GM10266 (cell line): ENCODE measurements around the gene ARL8A.

Experiments
- DNase-seq: peaks from one replicate; pipeline ENCODE4 v3.0.0; 2012; ENCODE audit errors: extremely low spot score
- CTCF ChIP-seq: IDR thresholded peaks from 2 replicates; pipeline ENCODE4 v1.5.1; 2012; ENCODE audit warnings: mild to moderate bottlenecking, low read depth; ENCODE audit not compliant: control insufficient read depth, insufficient read depth; ENCODE audit errors: missing control alignments

Gene ARL8A

DNA sequence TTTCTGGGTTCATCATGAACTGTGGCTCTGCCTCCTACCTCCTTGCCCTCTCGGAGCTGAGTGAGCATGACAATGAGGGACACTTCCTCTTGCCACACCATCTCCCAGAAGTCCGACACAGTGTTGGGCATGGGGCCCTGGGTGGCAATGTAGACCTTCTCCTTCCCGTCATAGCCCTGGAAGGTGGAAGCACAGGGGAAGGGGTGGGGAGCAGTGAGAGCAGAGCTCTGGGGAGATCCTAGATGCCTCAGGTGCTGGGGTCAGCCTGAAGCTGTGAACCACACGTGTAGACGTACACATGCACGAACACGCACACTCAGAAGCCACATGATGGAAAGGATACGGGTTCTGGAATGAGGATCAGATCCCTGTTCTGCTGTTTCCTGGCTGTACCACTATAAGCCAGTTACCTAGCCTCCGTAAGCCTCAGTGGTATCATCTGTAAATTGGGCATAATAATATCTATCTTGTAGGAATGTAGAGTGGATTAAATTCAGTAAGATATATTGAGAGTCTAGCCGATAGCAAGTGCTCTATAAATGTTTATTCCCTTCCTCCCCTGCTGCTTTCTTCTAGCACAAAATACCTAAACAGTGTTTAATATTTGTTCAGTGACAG is 9.7 kb upstream of the ARL8A start:
- DNase-seq: no peak
- no peak for TF ChIP-seq CTCF

DNA sequence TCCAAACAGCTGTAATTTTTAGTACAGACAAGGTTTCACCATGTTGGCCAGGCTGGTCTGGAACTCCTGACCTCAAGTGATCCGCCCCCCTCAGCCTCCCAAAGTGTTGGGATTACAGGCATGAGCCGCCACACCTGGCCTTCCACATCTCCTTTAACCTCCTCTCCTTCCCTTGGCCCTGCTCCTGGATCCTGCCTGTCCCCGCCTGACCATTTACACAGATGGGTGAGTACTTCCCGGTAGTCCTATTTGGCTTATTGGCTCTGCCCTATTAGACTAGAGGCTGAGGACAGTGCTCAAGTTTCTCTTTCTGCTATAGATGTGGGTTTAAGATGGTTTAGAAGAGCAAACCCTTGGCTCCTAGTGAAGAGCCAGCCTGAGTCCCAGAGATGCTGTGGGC is 8.7 kb upstream of the ARL8A start:
- DNase-seq: no peak
- no peak for TF ChIP-seq CTCF

DNA sequence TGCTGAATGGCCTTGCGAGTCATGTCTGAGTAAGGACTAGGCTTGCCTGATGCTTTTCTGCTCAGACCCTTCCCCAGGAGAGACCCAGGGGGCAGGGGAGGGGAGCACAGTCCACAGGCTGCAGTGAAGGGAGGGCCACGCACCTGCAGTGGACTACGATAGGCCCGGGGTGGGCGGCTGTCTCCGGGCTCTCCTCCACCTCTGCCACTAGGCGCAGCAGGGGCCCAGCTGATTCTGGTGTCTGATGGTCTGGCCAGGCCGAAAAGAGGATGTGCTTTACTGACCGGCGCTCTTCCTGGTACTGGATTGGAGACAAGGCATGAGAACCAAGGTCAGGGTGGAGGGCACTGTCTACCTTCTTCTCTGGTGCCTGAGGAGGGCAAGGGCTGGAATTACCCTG is 7.9 kb upstream of the ARL8A start:
- no peak for DNase-seq
- TF ChIP-seq CTCF: no peak

- DNase-seq: no peak
- no peak for TF ChIP-seq CTCF
Measured at GRCh38 chr1:202151045-202151444, 6.5 kb upstream of the ARL8A start.

DNA sequence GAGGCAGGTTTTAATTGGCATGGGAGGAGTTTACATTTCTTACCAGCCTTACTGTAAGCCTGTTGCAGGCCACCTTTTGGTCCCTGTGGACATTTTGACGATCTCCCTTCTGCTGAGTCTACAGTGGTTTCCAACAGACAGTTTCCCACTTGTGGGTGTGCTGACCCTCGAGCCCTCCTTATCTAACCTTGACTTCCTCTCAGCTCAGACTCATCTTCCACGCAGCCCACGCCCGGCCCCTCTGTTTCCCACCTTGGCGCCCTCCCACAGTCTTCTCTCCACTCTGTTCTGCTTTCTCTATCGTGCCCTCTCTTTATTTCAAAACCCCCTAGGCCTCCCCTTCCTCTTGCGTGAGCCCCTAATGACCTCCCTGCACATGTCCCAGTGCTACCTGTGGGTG is 6.1 kb upstream of the ARL8A start:
- no peak for TF ChIP-seq CTCF
- DNase-seq: no peak

DNA sequence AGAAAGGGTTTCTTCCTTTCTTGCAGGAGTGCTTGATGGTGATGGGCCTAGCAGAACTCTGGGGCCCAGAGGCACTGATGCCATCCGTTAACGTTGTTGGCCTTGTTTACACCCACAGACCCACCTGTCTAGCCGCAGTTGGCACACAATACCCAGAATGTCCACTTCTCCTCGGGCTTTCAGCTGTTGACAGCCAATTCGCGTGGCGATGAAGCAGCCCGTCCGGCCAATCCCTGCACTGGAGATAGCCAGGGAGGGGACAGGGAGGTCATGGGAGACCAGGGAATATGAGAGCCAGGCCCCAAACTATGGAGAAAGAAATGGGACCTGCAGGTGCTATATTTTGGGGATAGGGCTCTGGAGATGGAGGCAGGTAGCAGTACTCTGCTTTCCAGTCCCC is 5.7 kb upstream of the ARL8A start:
- DNase-seq: no peak
- no peak for TF ChIP-seq CTCF

GRCh38 chr1:202149566-202149965 is 5.0 kb upstream of the ARL8A start:
- TF ChIP-seq CTCF: no peak
- no peak for DNase-seq
